Naive thymus-derived CD4-positive, alpha-beta T cell (primary cell): ENCODE data around the gene KCTD10. TPM values are rescaled to one million over a fixed set of nuclear protein-coding genes. Genes with fewer than 3 reads are reported as not detected.

ENCODE experiments used
- ATAC-seq: fragments of 150-1000 bp; cut with Tn5 transposase; 2 replicates; pipeline ENCODE4 v1.10.0; 2021; ENCODE audit warnings: mild to moderate bottlenecking, moderate library complexity
- CTCF ChIA-PET: fragments of 350-600 bp; sonication (Branson Sonifier 250); formaldehyde crosslinking; loops from one replicate; lab custom pipeline; 2021; ENCODE audit warnings: antibody characterized with exemption; lab: Charles Lee
- POLR2A ChIA-PET: fragments of 350-600 bp; sonication (Branson Sonifier 250); formaldehyde crosslinking; loops from one replicate; lab custom pipeline; 2021; ENCODE audit warnings: antibody characterized with exemption, inconsistent platforms; lab: Charles Lee
- DNase-seq, 9 donors: peaks; one replicate each; pipeline versions ENCODE4 v3.0.0 to v3.0.0-alpha.2; 2020 to 2022; ENCODE audit warnings: mixed read lengths in 1 of 9
- H3K27ac ChIP-seq: one replicate; pipeline ENCODE4 v1.7.0; 2013; ENCODE audit warnings: mild to moderate bottlenecking, low read depth, low read length, moderate library complexity
- H3K27me3 ChIP-seq, 2 donors: one replicate each; pipeline ENCODE4 v1.7.0; 2013; ENCODE audit warnings: low read length in 2 of 2, mild to moderate bottlenecking in 2 of 2, moderate library complexity in 2 of 2; ENCODE audit not compliant: control insufficient read depth in 2 of 2, insufficient read depth in 2 of 2
- H3K36me3 ChIP-seq, 3 experiments: 1 replicate in 2 of 3; 2 replicates in 1 of 3; pipeline ENCODE4 v1.7.0; 2013; ENCODE audit warnings: low read length in 3 of 3, mild to moderate bottlenecking in 3 of 3, moderate library complexity in 1 of 3; ENCODE audit not compliant: insufficient read depth in 3 of 3, control insufficient read depth in 2 of 3
- H3K4me1 ChIP-seq, 2 donors: one replicate each; pipeline ENCODE4 v1.7.0; 2013; ENCODE audit warnings: low read length in 2 of 2, mild to moderate bottlenecking in 2 of 2, moderate library complexity in 1 of 2; ENCODE audit not compliant: control insufficient read depth in 2 of 2, insufficient read depth in 2 of 2
- H3K4me3 ChIP-seq: 2 replicates; pipeline ENCODE4 v1.7.0; 2013; ENCODE audit warnings: mild to moderate bottlenecking, low read length
- H3K9me3 ChIP-seq, 3 experiments: 1 replicate in 2 of 3; 2 replicates in 1 of 3; pipeline ENCODE4 v1.7.0; 2013; ENCODE audit warnings: low read length in 3 of 3; ENCODE audit not compliant: control insufficient read depth in 2 of 3
- H3K27ac Mint-ChIP-seq, 9 donors: one replicate each; pipeline ENCODE4 v1.8.0; 2020 to 2022; ENCODE audit warnings: mixed read lengths in 9 of 9, mild to moderate bottlenecking in 8 of 9, moderate library complexity in 5 of 9, inconsistent platforms in 2 of 9
- H3K27me3 Mint-ChIP-seq, 5 donors: one replicate each; pipeline ENCODE4 v1.8.0; 2021 to 2022; ENCODE audit warnings: mixed read lengths in 5 of 5, mild to moderate bottlenecking in 1 of 5
- H3K36me3 Mint-ChIP-seq, 5 donors: one replicate each; pipeline ENCODE4 v1.8.0; 2020 to 2022; ENCODE audit warnings: mixed read lengths in 5 of 5, mild to moderate bottlenecking in 3 of 5, inconsistent platforms in 1 of 5
- H3K4me1 Mint-ChIP-seq, 7 donors: one replicate each; pipeline ENCODE4 v1.8.0; 2020 to 2022; ENCODE audit warnings: mixed read lengths in 7 of 7, mild to moderate bottlenecking in 3 of 7, inconsistent platforms in 1 of 7
- H3K4me3 Mint-ChIP-seq, 10 donors: one replicate each; pipeline ENCODE4 v1.8.0; 2020 to 2022; ENCODE audit warnings: mild to moderate bottlenecking in 10 of 10, mixed read lengths in 10 of 10, moderate library complexity in 6 of 10, inconsistent platforms in 2 of 10
- H3K9me3 Mint-ChIP-seq, 11 donors: one replicate each; pipeline ENCODE4 v1.8.0; 2020 to 2022; ENCODE audit warnings: mixed read lengths in 11 of 11, mild to moderate bottlenecking in 4 of 11, inconsistent platforms in 1 of 11, moderate library complexity in 1 of 11
- intact Hi-C, 2 donors: fragments of 100-400 bp; cut with micrococcal nuclease; formaldehyde crosslinking; loops; one replicate each; pipeline ENCODE4 v1.15.1; 2023
- polyA plus RNA-seq, 2 donors: library from polyadenylated mRNA; unstranded; fragments of 300-500 nt; fragmentation: Illumina TruSeq; gene quantifications; one replicate each; pipeline ENCODE4 v1.2.3, GENCODE V29; 2021
- total RNA-seq, 6 experiments: library from RNA in 5 of 6; stranded (reverse) in 5 of 6; gene quantifications; 1 replicate in 5 of 6; 2 replicates in 1 of 6; pipeline ENCODE4 v1.2.3 and lab custom pipeline; 2021 to 2026

KCTD10 gene, protein sequence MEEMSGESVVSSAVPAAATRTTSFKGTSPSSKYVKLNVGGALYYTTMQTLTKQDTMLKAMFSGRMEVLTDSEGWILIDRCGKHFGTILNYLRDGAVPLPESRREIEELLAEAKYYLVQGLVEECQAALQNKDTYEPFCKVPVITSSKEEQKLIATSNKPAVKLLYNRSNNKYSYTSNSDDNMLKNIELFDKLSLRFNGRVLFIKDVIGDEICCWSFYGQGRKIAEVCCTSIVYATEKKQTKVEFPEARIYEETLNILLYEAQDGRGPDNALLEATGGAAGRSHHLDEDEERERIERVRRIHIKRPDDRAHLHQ
- total RNA-seq: 10 to 100 TPM; 28.6 to 41.1 (median 29.1) TPM
- 10 to 100 TPM; 15.4 to 22.5 TPM for polyA plus RNA-seq
- 19.7 reads per million, percentile 50 among the genes with 10 or more reads in this experiment for total RNA-seq (lab: John Stamatoyannopoulos, UW)

DNA sequence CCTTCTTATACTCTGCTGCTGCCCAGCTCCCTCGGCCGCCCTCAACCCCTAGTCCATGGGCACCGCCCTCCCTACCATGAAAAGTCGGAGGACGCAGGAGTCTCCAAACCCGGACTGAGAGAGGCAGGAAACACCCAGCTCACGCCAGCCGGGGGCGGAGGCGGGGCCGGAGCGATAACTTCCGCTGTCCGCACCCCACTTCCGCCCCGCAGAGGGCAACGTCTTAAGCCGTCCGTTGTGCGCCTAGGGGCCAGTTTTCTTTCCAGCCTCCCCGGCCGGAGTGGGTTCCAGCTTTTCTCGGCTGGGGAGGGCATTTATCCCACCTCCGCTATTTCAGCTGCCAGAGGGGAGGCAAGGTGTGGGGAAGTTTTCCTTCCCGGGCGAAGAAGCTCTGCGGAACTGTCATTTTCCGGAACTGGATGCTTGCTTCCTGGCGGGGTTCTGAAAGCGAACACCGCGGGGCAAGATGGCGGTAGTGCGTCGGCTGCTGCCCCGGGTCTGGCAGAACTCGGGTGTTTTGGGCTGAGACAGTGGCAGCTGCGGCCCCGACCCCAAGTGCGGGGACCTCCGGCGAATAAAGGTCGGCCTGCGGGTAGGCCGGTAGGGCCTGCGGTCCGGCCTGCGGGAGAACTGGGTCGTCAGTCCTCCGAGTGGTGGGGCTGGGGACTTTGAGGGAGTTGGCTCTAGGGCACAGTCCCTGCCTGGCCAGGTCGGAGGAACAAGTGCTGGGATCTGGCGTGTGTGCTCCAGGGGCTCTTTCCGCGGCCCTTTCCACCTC, at the start of gene KCTD10, which contains the start of gene UBE3B:
Gene KCTD10, minus strand, starts transcription at position 116 of the 778 bp plus-strand sequence. Its CDS starts 38 bp downstream, at position 78.
Gene UBE3B, plus strand, starts transcription at position 450 of the 778 bp plus-strand sequence. CDS start 5,918 bp downstream, outside the sequence.
- intact Hi-C loops: loop anchor here (1.0 to 5.0 kb wide), 9 partner anchors 45 to 1715 kb away; partner anchors contain the start of genes FAM222A (in 2 of the 2), MMAB (in 2 of the 2), MVK (in 2 of the 2) and C12orf76 (in 1 of the 2)
- DNase-seq (peak; percentile 81 to 90 (median 87)), ATAC-seq (peak; percentile 97)
- Histone ChIP-seq H3K36me3 (peaks cover 0 to 15% (median 0%) of the 10 kb centered on the region in 3 experiments), H3K4me3 (peak within 1 kb of the TSS; percentile 93), H3K4me1 (peaks cover 21 to 26% of the 10 kb centered on the region in 2 donors), H3K9me3 (no peaks in the 10 kb centered on the region), H3K27ac (peak within 1 kb of the TSS; percentile 90), H3K27me3 (no peaks in the 10 kb centered on the region)
- POLR2A ChIA-PET: interaction anchor here (1.2 to 2.2 kb wide), 2 partner anchors 44 to 96 kb away, joined by 3 to 9 read pairs; partner anchors contain the start of genes MMAB and MVK
- CTCF ChIA-PET: interaction anchor here (1.0 kb wide), 1 partner anchor 49 kb away, joined by 3 read pairs; no protein-coding TSS in a partner anchor
- Mint-ChIP-seq H3K4me3 (peak within 1 kb of the TSS; percentile 89 to 99 (median 96)), H3K27me3 (no peaks in the 10 kb centered on the region), H3K9me3 (no peaks in the 10 kb centered on the region), H3K36me3 (no peaks in the 10 kb centered on the region), H3K27ac (peak within 1 kb of the TSS; percentile 96 to 99 (median 98)), H3K4me1 (peaks cover 24 to 60% (median 49%) of the 10 kb centered on the region in 7 donors)

DNA sequence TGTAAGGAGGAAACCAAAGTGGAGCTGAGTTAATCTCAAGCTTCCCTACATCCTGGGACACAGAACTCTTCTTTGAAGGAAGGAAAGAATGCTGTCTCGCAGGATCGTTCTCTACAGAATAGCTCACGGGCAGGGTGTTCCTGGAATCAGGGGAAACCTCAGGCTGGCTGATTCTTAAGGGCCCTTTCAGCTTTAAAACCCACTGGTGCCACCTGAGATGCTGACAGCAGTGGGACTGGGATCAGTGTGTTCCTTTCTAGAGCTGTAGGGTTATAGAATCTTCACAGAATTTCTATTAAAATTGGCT, 48.1 kb upstream of the KCTD10 start:
- Mint-ChIP-seq H3K27ac (no peak overlapping the region), H3K4me3 (no peak overlapping the region), H3K36me3 (peaks cover 5 to 62% (median 16%) of the 10 kb centered on the region in 5 donors), H3K27me3 (no peaks in the 10 kb centered on the region), H3K9me3 (peaks cover 0 to 1% (median 0%) of the 10 kb centered on the region in 11 donors), H3K4me1 (peaks cover 0 to 6% (median 0%) of the 10 kb centered on the region in 7 donors)
- ATAC-seq (no peak), DNase-seq (no peak)
- POLR2A ChIA-PET: no interaction called here
- Histone ChIP-seq H3K4me1 (no peaks in the 10 kb centered on the region), H3K4me3 (no peak overlapping the region), H3K36me3 (peaks cover 0 to 89% (median 7%) of the 10 kb centered on the region in 3 experiments), H3K27ac (no peak overlapping the region), H3K27me3 (no peaks in the 10 kb centered on the region), H3K9me3 (no peaks in the 10 kb centered on the region)
- CTCF ChIA-PET: no interaction called here
- intact Hi-C loops: no loop called here

DNA sequence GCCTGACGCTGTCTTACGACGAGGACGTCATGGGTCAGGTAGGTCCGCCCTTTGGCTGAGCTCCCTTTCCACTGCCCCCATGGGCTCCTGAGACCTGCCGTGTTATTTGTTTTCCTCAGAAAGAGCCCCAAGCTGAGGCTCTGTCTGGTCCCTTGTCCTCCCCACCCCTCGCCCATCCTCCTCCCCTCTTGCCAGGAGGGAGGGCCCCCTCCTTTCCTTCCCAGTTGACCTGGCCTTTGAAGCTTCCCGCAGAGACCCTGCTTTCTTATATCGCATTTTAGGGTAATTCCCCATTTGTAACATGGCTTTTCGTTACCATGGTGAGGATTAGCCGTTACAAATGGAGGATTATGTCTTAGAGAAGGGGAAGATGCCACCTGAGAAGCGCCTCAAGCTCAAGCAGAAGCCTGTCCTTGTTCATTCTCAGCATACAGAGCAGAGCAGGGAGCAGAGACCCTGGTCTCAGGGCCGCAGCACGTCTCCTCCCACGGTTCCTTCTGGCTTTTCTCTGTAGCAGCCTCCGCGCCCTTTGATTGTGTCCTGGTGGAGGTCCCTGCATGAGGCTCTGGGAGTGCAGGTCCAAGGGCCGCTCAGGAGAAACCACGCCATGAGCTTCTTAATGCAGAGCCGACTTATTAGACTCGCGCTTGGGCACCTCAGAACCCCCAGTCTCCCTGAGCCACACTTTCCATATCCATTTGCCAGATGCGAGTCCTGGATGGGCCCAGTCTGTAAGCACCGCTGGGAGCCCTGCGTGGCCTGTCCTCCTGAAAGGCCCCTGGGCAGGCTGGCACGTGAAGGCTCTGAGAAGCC, 47.6 kb upstream of the KCTD10 start:
- Mint-ChIP-seq H3K27ac (no peak overlapping the region), H3K4me1 (peaks cover 0 to 6% (median 0%) of the 10 kb centered on the region in 7 donors), H3K9me3 (peaks cover 0 to 1% (median 0%) of the 10 kb centered on the region in 11 donors), H3K36me3 (peaks cover 5 to 61% (median 14%) of the 10 kb centered on the region in 5 donors), H3K4me3 (no peak overlapping the region), H3K27me3 (no peaks in the 10 kb centered on the region)
- Histone ChIP-seq H3K4me3 (no peak overlapping the region), H3K27me3 (no peaks in the 10 kb centered on the region), H3K9me3 (no peaks in the 10 kb centered on the region), H3K27ac (no peak overlapping the region), H3K36me3 (peaks cover 0 to 89% (median 7%) of the 10 kb centered on the region in 3 experiments), H3K4me1 (no peaks in the 10 kb centered on the region)
- DNase-seq: no peak
- intact Hi-C loops: no loop called here
- ChIA-PET CTCF (interaction anchor here (0.7 kb wide), 1 partner anchor 250 kb away, joined by 3 read pairs; no protein-coding TSS in a partner anchor), POLR2A (no interaction called here)
- no peak for ATAC-seq

DNA sequence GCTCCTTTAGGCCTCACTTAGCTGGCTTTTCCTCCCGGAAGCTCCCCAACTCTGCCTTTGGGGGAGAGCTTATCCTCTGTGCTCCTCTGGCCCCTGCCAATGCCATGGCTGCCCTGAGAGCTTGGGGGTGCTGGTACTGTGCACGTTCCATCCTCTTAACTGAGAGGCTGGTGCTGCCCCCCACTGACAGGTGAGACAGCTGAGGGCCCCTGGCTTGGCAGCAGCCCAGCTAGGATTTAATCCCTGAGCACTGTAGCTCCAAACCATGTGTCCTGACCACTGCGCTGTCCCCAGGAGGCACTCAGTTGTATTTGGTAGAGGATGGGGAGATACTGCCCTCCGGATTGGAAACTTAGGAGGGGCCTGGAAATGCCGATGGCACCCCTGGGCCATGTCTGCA, 46.4 kb upstream of the KCTD10 start:
- POLR2A ChIA-PET: no interaction called here
- H3K9me3 Mint-ChIP-seq: peaks cover 0 to 1% (median 0%) of the 10 kb centered on the region in 11 donors
- intact Hi-C loops: no loop called here
- H3K27ac Mint-ChIP-seq: peak overlapping the region in 3 of 9 donors; percentile 1 to 38 (median 25)
- no peaks in the 10 kb centered on the region for H3K4me1 ChIP-seq
- no peak overlapping the region for H3K4me3 ChIP-seq
- no peaks in the 10 kb centered on the region for H3K9me3 ChIP-seq
- no peak overlapping the region for H3K4me3 Mint-ChIP-seq
- no peaks in the 10 kb centered on the region for H3K27me3 Mint-ChIP-seq
- H3K36me3 ChIP-seq: peaks cover 0 to 94% (median 7%) of the 10 kb centered on the region in 3 experiments
- CTCF ChIA-PET: no interaction called here
- no peaks in the 10 kb centered on the region for H3K27me3 ChIP-seq
- H3K36me3 Mint-ChIP-seq: peaks cover 5 to 68% (median 17%) of the 10 kb centered on the region in 5 donors
- H3K27ac ChIP-seq: no peak overlapping the region
- DNase-seq: no peak
- H3K4me1 Mint-ChIP-seq: peaks cover 0 to 8% (median 0%) of the 10 kb centered on the region in 7 donors
- ATAC-seq: no peak

DNA sequence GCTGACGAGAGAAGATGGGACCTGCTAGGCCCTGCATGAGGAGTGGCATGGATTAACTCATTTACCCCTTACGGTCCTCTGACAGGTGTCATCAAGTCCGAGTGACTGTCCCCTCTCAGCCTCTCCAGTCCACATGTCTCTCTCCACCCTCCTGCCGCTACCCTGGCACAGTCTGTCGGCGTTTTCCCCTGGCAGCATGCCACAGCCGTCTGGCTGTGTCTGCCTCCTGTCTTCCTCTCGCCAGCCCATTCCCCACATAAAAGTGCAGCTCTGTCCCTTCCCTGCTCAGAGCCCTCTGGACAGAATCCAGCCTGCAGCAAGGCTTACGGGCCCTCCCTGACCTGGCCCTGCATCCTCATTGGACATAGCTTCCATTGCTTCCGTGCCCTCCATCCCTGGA, 46.0 kb upstream of the KCTD10 start:
- POLR2A ChIA-PET: no interaction called here
- H3K4me1 ChIP-seq: no peaks in the 10 kb centered on the region
- Mint-ChIP-seq H3K27me3 (no peaks in the 10 kb centered on the region), H3K36me3 (peaks cover 5 to 72% (median 20%) of the 10 kb centered on the region in 5 donors), H3K27ac (peak overlapping the region in 3 of 9 donors; percentile 1 to 38 (median 25)), H3K4me1 (peaks cover 0 to 12% (median 0%) of the 10 kb centered on the region in 7 donors), H3K9me3 (peaks cover 0 to 1% (median 0%) of the 10 kb centered on the region in 11 donors), H3K4me3 (no peak overlapping the region)
- no peak for DNase-seq
- H3K27ac ChIP-seq: no peak overlapping the region
- H3K4me3 ChIP-seq: no peak overlapping the region
- intact Hi-C loops: no loop called here
- H3K9me3 ChIP-seq: no peaks in the 10 kb centered on the region
- ATAC-seq: no peak
- peaks cover 0 to 97% (median 7%) of the 10 kb centered on the region in 3 experiments for H3K36me3 ChIP-seq
- CTCF ChIA-PET: no interaction called here
- H3K27me3 ChIP-seq: no peaks in the 10 kb centered on the region

DNA sequence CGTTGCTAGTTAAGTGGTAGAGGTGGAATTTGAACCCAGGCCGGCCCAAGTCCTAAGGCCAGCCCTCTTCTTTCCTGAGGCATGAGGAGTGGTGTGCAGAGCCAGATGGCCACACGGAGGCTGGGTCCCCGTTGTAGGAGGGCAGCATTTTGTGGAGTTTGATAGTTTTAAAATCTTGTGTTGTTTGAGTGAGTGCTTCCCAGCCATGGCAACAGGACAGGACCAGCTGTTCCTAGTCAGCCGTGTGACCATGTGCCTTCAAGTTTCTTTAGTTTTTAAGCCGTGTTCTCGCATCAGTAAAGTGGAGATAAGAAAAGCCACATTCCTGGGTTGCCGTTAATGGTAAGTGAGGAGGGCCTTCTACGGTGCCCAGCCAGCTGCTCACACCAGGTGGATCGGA, 44.7 kb upstream of the KCTD10 start:
- no peaks in the 10 kb centered on the region for H3K27me3 ChIP-seq
- no peak overlapping the region for H3K4me3 Mint-ChIP-seq
- ChIA-PET POLR2A (no interaction called here), CTCF (no interaction called here)
- H3K4me1 ChIP-seq: no peaks in the 10 kb centered on the region
- no peak overlapping the region for H3K27ac Mint-ChIP-seq
- peaks cover 0 to 12% (median 0%) of the 10 kb centered on the region in 7 donors for H3K4me1 Mint-ChIP-seq
- no peak overlapping the region for H3K4me3 ChIP-seq
- H3K27me3 Mint-ChIP-seq: no peaks in the 10 kb centered on the region
- peaks cover 0 to 97% (median 11%) of the 10 kb centered on the region in 3 experiments for H3K36me3 ChIP-seq
- H3K36me3 Mint-ChIP-seq: peaks cover 11 to 78% (median 23%) of the 10 kb centered on the region in 5 donors
- intact Hi-C loops: no loop called here
- no peak overlapping the region for H3K27ac ChIP-seq
- peaks cover 0 to 1% (median 0%) of the 10 kb centered on the region in 11 donors for H3K9me3 Mint-ChIP-seq
- ATAC-seq (no peak), DNase-seq (no peak)
- H3K9me3 ChIP-seq: no peaks in the 10 kb centered on the region
